Measurements from ENCODE around the gene SLC1A4.

GRCh38 chr2:64966839-64967238 lies 22.4 kb upstream of the SLC1A4 start:
- TF ChIP-seq CTCF (IDR thresholded peaks at IDR 0.05) (no peak), POLR2A (IDR thresholded peaks at IDR 0.05) (no peak)

Measured in adrenal gland (tissue), 5 donors.